ENCODE data around the gene FRMPD2.
"Not testable (repeated sequence)": the region's sequence is repeated elsewhere in the genome, so short reads cannot be mapped to it uniquely, and the experiment has no call there.

The FRMPD2 gene

DNA sequence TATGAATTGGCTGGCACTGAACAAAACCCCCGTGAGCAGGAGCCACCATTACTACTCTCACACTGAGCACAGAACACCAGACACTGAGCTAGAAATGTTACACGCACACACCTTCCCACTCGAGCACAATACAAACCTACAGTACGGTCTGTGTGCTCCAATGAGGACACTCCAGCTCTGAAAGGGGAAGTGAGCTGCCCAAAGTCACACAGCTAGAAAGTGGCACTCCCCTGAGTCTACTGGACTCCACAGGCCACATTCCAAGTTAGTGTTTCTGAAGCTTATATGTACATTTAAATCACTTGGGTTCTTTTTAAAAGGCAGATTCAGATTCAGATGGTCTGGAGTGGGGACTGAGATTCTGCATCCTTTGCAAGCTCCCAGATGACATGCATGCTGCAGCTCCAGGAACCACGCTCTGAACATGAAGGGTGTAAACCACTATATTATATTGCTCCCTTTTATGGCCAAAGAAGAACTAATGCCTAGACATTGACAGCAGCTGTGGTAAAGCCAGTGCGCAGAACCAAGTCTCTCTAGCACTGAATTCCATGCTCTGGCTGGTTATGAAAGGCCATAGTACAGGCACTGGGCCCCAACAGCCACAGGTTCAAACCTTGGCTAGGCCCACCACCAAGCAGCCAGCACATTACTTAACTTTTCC is 77.1 kb downstream of the FRMPD2 start:
- Mint-ChIP-seq H3K4me1 (no peaks in the 10 kb centered on the region), H3K36me3 (ENCODE audit: low read depth) (no peaks in the 10 kb centered on the region), H3K27ac (no peak overlapping the region), H3K4me3 (no peak overlapping the region), H3K27me3 (peaks cover 2% of the 10 kb centered on the region), H3K9me3 (no peaks in the 10 kb centered on the region)
- ATAC-seq (no peak), DNase-seq (no peak)

GRCh38 chr10:48195803-48196202 is 78.7 kb downstream of the FRMPD2 start:
- Mint-ChIP-seq H3K36me3 (ENCODE audit: low read depth) (no peaks in the 10 kb centered on the region), H3K9me3 (no peaks in the 10 kb centered on the region), H3K4me3 (no peak overlapping the region), H3K27ac (no peak overlapping the region), H3K27me3 (no peaks in the 10 kb centered on the region), H3K4me1 (no peaks in the 10 kb centered on the region)
- DNase-seq: no peak
- ATAC-seq: no peak

DNA sequence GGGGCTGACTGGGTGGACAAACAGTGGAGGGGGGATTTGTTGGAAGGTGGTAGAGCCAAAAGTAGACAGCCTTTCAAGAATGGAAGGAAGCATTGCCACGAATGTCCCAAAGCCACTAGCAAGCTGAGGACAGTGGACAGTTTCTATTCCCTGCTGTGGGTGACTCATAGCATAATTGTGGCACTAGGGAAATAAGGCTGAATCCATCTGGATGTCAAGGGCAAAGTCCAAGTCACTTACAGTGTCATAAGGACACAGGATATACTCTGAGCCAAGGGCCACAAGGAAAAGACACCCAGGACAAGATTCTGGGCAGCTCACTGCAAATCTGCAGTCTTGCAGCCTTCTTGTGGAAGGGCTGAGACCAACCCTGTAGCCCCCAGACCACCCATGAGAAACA is 79.7 kb downstream of the FRMPD2 start:
- Mint-ChIP-seq H3K27me3 (no peaks in the 10 kb centered on the region), H3K4me3 (no peak overlapping the region)
- no peak for DNase-seq

DNA sequence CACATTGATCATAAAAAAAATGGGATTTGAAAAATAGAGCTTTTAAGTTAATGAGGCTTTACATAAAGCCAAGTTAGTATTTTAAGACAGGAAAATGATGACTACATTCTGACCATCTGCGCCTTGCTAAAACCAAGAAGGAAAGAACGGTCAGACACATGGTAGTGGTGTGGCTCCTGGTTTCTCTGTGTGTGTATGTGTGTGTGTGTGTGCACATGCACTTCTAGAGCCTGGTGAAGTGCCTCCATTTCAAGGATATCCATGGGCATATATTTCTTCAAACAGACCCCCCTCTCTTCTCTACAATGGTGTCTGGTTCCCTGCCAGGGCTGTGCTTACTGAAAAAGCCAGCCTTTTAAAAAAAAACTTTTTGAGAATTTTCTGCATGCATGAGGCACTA is 80.9 kb downstream of the FRMPD2 start:
- no peak overlapping the region for H3K4me3 Mint-ChIP-seq

More for the DNA sequence above, 79.7 kb downstream of the FRMPD2 start:
- Mint-ChIP-seq H3K9me3 (no peaks in the 10 kb centered on the region), H3K4me1 (no peaks in the 10 kb centered on the region), H3K36me3 (ENCODE audit: low read depth) (no peaks in the 10 kb centered on the region), H3K27ac (no peak overlapping the region)
- ATAC-seq: no peak

GRCh38 chr10:48192881-48193450 is 81.5 kb downstream of the FRMPD2 start:
- ATAC-seq (no peak), DNase-seq (no peak)
- Mint-ChIP-seq H3K9me3 (no peaks in the 10 kb centered on the region), H3K4me3 (no peak overlapping the region), H3K27ac (no peak overlapping the region), H3K4me1 (no peaks in the 10 kb centered on the region), H3K27me3 (no peaks in the 10 kb centered on the region), H3K36me3 (ENCODE audit: low read depth) (no peaks in the 10 kb centered on the region)

More for the DNA sequence above, 80.9 kb downstream of the FRMPD2 start:
- Mint-ChIP-seq H3K27me3 (no peaks in the 10 kb centered on the region), H3K9me3 (no peaks in the 10 kb centered on the region), H3K36me3 (ENCODE audit: low read depth) (no peaks in the 10 kb centered on the region), H3K27ac (no peak overlapping the region), H3K4me1 (no peaks in the 10 kb centered on the region)
- no peak for ATAC-seq
- DNase-seq: no peak

DNA sequence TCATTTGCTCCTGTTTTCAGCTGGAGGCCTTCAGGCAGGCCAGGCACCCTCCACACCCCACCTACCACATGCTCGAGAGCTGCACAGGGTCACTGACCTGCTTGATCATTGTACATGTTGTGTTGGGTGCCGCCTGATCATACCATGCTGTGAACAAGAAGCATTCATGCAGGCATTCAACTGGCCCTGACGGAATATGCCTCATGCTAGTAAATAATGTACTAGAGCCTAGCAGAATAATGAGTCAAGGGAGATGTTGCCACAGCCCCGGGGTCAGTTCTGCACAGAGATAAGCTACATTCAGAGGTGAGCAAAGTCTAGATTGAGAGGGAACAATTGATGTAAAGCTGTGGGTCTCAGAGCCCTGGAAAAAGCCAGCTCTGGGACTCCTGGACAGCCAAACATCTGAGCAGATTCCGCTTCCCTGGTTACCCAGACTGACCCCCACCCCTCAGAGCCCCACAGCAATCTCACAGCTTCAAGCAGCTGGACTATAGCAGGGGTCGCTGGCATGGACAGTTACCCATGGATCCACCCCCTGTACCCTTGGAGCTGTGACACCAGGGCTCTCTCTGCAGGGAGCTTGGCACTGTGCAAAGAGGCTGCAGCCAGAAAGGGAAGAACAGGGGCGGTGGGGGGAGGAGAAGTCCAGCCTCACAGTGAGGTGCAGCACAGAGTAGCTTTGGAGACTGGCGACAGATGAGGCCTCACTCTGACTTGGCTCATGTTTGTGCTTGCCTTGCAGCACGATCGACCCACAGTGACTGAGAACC is 86.6 kb downstream of the FRMPD2 start:
- no peaks in the 10 kb centered on the region for H3K9me3 Mint-ChIP-seq
- no peak overlapping the region for H3K27ac Mint-ChIP-seq
- ATAC-seq (no peak), DNase-seq (no peak)
- H3K4me3 Mint-ChIP-seq: no peak overlapping the region
- H3K36me3 Mint-ChIP-seq (ENCODE audit: low read depth): no peaks in the 10 kb centered on the region
- H3K4me1 Mint-ChIP-seq: no peaks in the 10 kb centered on the region
- no peaks in the 10 kb centered on the region for H3K27me3 Mint-ChIP-seq

DNA sequence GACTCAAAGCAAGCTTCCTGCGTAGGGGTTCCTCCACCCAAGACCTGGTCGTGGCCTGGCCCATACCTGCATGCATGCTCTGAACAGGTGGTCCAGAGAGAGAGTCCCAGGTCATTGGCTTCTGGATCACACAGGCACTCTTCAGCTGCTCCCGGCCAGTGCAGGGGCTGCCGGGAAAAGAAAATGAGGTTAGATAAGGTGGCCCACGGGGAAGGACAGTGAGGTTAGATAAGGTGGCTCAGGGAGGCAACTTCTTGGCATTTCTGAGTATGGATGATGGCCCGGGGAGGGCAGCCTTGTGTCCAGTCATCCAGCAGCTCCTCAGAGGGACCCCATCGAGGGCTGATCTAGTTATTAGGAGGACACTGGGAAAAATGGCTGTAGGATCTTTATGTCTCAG is 87.4 kb downstream of the FRMPD2 start:
- Mint-ChIP-seq H3K4me3 (no peak overlapping the region), H3K36me3 (ENCODE audit: low read depth) (no peaks in the 10 kb centered on the region), H3K27ac (no peak overlapping the region), H3K4me1 (no peaks in the 10 kb centered on the region), H3K27me3 (no peaks in the 10 kb centered on the region), H3K9me3 (no peaks in the 10 kb centered on the region)
- no peak for ATAC-seq
- DNase-seq: no peak

- not testable (repeated sequence) for ATAC-seq; H3K4me3 Mint-ChIP-seq; DNase-seq; H3K4me1 Mint-ChIP-seq; H3K27me3 Mint-ChIP-seq; H3K36me3 Mint-ChIP-seq (ENCODE audit: low read depth); H3K9me3 Mint-ChIP-seq; H3K27ac Mint-ChIP-seq
These were observed 88.2 kb downstream of the FRMPD2 start for GRCh38 chr10:48186264-48186804.

DNA sequence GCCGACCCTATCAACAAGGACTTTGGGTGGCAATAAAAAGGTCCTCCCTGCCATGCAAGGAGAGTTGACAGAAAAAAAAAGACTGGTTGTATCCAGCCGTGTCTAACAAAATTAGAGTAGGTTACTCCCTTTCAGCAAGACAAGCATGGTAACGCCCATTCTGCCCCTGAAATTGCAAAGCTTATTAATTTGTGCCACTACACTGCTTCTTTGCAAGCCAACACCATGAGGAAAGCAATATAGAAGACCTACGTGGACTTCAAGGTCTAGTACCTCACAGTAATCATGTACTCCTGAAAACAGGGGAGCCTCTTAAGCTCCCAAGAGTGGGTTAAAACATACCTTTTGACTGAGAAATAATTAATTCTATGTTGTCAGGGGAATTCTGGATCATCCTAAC is 90.3 kb downstream of the FRMPD2 start:
- DNase-seq (no peak), ATAC-seq (no peak)
- H3K27ac Mint-ChIP-seq: no peak overlapping the region
- no peaks in the 10 kb centered on the region for H3K4me1 Mint-ChIP-seq
- no peak overlapping the region for H3K4me3 Mint-ChIP-seq
- H3K9me3 Mint-ChIP-seq: no peaks in the 10 kb centered on the region
- no peaks in the 10 kb centered on the region for H3K36me3 Mint-ChIP-seq (ENCODE audit: low read depth)
- H3K27me3 Mint-ChIP-seq: no peaks in the 10 kb centered on the region

DNA sequence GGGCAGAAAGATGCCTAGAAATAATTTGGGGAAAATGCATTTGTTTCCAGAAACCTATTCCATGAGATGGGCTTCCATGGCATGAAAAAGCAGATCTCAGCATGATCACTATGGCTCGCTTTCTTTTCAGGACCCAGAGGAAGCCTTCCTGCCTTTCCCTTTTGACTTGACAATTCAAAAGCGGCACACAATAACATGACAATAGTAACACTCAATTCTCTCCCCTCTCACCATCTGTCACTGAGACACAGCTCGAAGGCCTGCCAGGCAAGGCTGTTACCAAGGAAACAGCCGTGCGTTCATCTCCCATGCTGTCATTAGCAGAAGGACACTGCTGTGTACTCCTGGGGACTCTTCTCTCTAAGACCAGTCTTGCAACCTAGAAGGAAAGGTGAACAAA is 101.8 kb downstream of the FRMPD2 start:
- H3K27ac Mint-ChIP-seq; ATAC-seq; H3K36me3 Mint-ChIP-seq (ENCODE audit: low read depth); DNase-seq; H3K4me3 Mint-ChIP-seq; H3K4me1 Mint-ChIP-seq; H3K9me3 Mint-ChIP-seq; H3K27me3 Mint-ChIP-seq: not testable (repeated sequence)

- H3K4me1 Mint-ChIP-seq; H3K9me3 Mint-ChIP-seq; H3K27ac Mint-ChIP-seq; H3K4me3 Mint-ChIP-seq; H3K27me3 Mint-ChIP-seq; ATAC-seq; H3K36me3 Mint-ChIP-seq (ENCODE audit: low read depth): not testable (repeated sequence)
- DNase-seq: peak; percentile 6
These were observed 113.8 kb downstream of the FRMPD2 start for GRCh38 chr10:48160670-48161069.

- not testable (repeated sequence) for H3K27me3 Mint-ChIP-seq; H3K9me3 Mint-ChIP-seq; H3K4me3 Mint-ChIP-seq; ATAC-seq; H3K27ac Mint-ChIP-seq; H3K36me3 Mint-ChIP-seq (ENCODE audit: low read depth); H3K4me1 Mint-ChIP-seq; DNase-seq
These were observed 114.3 kb downstream of the FRMPD2 start for GRCh38 chr10:48160163-48160562.

- H3K4me3 Mint-ChIP-seq; ATAC-seq; H3K27ac Mint-ChIP-seq; H3K4me1 Mint-ChIP-seq; H3K9me3 Mint-ChIP-seq; H3K27me3 Mint-ChIP-seq; DNase-seq; H3K36me3 Mint-ChIP-seq (ENCODE audit: low read depth): not testable (repeated sequence)
These were observed 120.0 kb downstream of the FRMPD2 start for GRCh38 chr10:48154211-48155140.

GRCh38 chr10:48147643-48148042 is 126.9 kb downstream of the FRMPD2 start:
- not testable (repeated sequence) for DNase-seq, H3K4me3 Mint-ChIP-seq

More at GRCh38 chr10:48147643-48148042, 126.9 kb downstream of the FRMPD2 start:
- not testable (repeated sequence) for H3K36me3 Mint-ChIP-seq (ENCODE audit: low read depth); H3K4me1 Mint-ChIP-seq; H3K27me3 Mint-ChIP-seq; H3K27ac Mint-ChIP-seq; ATAC-seq; H3K9me3 Mint-ChIP-seq

All from activated naive CD8-positive, alpha-beta T cell treated with anti-CD3 and anti-CD28 coated beads, Interleukin-2, amount 50 U/mL, for 24 hours (primary cell).